GM12875 (cell line): Measurements from ENCODE around the gene SCNN1A.

Source experiments
- H3K4me3 ChIP-seq: one replicate; pipeline ENCODE4 v1.5.1; 2011; ENCODE audit warnings: low read depth, low read length, control low read depth
- TF ChIP-seq, protein P1 (sequence below): IDR thresholded peaks from 2 replicates; pipeline ENCODE4 v1.5.1; 2011; ENCODE audit warnings: low read depth, mild to moderate bottlenecking, control low read depth, inconsistent platforms, low read length, moderate library complexity, borderline replicate concordance; ENCODE audit not compliant: insufficient read depth

Gene SCNN1A

DNA sequence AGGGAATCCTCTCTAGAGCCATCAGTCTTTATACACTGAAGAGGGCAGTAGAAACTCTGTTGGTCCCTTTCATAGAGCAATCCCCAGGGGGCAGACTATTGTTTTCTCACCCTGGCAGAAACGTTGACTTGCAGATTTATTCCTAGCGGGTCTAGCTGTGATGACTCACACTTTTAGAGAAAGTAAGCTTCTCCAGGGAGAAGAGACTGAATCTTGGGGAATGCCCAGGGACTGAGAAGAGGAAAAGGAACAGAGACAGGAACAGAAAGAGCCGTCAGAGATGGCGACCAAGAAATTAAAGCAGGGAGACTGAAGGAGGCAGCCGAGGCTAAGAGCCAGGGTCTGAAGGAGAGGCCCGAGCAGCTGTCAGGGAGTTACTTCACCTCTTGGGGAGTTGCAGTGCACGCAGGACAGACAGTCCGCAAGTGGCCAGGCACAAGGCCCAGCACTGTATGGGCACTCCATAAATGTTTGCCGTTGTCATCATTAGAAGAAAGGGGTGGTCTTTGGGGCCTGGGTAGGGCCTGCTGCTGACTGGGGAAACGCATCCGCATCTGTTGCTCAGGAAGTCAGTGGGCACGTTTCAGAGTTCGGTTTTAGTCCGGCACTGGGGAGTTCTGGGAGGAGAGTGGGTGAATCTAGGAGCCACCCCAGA lies 51.9 kb downstream of the SCNN1A start:
- TF ChIP-seq, protein P1, sequence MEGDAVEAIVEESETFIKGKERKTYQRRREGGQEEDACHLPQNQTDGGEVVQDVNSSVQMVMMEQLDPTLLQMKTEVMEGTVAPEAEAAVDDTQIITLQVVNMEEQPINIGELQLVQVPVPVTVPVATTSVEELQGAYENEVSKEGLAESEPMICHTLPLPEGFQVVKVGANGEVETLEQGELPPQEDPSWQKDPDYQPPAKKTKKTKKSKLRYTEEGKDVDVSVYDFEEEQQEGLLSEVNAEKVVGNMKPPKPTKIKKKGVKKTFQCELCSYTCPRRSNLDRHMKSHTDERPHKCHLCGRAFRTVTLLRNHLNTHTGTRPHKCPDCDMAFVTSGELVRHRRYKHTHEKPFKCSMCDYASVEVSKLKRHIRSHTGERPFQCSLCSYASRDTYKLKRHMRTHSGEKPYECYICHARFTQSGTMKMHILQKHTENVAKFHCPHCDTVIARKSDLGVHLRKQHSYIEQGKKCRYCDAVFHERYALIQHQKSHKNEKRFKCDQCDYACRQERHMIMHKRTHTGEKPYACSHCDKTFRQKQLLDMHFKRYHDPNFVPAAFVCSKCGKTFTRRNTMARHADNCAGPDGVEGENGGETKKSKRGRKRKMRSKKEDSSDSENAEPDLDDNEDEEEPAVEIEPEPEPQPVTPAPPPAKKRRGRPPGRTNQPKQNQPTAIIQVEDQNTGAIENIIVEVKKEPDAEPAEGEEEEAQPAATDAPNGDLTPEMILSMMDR, result peak; percentile 32; the same call in 1 of the 2 replicates
- H3K4me3 ChIP-seq, result no peak overlapping the region

DNA sequence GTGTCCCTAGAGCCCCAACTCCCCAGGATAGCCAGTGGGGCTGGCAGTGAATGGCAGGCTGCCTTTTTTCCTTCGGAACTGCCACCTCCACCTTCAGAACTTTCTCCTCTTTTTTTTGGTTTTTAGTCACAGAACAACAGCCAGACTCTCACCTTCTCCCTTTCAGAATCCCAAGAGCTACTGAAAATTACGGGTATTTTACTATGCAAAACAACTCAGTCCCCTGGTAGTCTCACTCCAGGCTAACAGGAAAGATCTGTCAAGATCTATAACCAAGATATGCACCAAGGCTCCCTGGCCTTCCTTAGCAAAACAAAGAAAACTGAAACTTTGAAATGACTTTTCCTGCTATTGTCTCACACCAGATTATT lies 52.4 kb downstream of the SCNN1A start:
- H3K4me3 ChIP-seq, result no peak overlapping the region
- TF ChIP-seq, protein P1, result no peak

DNA sequence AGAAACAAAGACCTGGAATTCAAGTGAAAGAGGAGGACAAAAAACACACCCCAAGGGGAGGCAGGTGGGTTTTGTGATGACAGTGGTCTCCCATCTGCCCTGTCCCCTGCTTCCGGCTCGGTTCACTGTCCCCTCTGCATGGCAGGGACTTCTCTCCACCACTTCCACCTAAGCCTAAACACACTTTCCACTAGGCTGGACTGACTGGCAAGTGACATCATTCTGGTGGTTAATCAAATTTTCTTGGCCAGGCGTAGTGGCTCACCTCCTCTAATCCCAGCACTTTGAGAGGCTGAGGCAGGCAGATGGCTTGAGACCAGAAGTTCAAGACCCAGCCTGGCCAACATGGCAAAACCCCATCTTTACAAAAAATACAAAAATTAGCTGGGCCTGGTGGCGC lies 53.0 kb downstream of the SCNN1A start:
- TF ChIP-seq, protein P1, result no peak
- no peak overlapping the region for H3K4me3 ChIP-seq

DNA sequence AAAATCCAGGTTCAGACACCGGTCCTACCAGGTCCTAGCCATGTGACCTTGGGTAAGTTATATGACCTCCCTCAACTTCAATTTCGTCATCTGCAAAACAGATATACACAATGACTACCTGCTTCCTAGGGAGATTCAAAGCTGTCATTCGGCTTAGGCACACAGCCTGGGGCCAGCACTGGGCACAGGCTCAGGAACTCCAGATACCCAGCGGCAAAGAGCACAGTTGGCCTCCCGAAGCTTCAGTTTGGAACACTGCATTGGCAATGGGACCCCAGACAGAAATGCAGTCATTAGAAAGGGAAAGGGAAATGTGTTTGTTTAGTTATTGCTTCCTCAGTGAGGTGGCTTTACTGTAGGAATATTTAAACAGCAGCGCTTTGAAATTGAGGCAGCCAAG lies 53.5 kb downstream of the SCNN1A start:
- H3K4me3 ChIP-seq, result no peak overlapping the region
- TF ChIP-seq, protein P1, result no peak

DNA sequence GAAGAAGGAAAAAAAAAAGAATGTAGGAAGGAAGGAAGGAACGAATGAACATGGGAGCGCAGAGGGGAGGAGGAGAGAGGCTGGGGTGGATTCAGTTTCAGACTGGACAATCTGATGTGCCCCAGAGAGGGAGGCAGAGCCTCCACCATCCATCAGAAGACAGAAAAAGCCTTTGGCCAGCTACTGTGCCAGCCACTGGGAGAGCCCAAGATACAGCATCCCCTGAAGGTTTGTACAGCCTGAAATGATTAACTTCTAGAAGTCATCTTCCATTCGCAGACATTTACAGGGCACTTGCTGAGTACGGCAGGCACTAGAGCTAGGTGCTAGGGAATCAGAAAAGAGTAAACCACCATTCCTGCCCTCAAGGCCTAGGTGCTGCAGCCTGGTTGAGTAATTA lies 55.9 kb downstream of the SCNN1A start:
- H3K4me3 ChIP-seq, result no peak overlapping the region
- TF ChIP-seq, protein P1, result no peak

DNA sequence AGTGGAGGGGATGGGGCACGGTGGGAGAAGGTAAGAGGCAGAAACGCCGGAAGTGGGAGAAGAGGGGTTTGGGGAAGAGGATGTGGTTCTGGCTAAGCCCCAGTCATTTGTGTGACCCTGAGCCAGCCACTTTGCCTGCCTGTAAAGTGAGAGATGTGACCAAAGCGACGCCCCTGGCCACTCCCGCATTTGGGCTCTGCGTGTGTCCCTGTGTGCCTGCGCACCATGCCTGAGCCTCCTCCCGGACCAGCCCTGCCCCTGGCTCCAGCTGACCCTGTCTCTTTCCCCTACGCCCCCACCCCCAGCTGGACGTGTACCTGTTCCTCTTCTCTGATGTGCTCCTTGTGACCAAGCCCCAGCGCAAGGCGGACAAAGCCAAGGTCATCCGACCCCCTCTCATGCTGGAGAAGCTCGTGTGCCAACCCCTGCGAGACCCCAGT lies 56.9 kb downstream of the SCNN1A start:
- no peak overlapping the region for H3K4me3 ChIP-seq
- TF ChIP-seq, protein P1, result no peak

DNA sequence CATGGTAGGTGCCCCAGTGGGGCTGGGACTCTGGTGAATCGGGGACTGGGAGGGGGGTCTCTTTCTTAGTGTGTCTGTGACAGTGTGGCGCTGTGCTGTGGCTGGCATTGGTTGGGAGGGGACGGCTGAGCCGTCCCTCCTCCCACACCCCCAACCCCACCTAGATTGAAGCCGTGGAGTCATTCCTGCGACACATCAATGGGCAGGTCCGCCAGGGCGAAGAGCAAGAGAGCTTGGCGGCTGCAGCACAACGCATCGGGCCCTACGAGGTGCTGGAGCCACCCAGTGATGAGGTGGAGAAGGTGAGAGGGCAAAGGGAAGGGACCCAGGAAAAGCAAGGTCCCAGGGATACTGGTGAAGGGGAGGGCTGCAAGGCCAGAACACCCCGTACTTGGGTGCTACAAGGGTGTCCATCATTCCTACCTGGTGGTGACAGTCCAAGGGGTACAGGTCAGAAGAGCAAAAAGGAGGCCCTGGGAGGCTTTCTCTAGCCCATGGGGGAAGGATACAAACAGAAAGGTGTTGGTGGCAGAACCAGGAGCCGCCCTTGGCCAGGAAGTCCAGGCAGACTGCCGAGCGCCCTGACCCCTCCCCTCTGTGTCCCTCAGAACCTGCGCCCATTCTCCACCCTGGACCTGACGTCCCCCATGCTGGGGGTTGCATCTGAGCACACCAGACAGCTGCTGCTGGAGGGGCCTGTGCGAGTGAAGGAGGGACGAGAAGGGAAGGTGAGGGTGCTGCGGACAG lies 57.5 kb downstream of the SCNN1A start:
- no peak overlapping the region for H3K4me3 ChIP-seq
- TF ChIP-seq, protein P1, result no peak
